GM19099 (cell line): ENCODE results near the gene KRT78.

Source experiments
- POLR2A ChIP-seq: IDR thresholded peaks from 3 replicates; pipeline ENCODE4 v1.6.1; 2011; ENCODE audit warnings: low read depth; ENCODE audit not compliant: insufficient read length; ENCODE audit errors: extremely low read depth

The KRT78 gene

DNA sequence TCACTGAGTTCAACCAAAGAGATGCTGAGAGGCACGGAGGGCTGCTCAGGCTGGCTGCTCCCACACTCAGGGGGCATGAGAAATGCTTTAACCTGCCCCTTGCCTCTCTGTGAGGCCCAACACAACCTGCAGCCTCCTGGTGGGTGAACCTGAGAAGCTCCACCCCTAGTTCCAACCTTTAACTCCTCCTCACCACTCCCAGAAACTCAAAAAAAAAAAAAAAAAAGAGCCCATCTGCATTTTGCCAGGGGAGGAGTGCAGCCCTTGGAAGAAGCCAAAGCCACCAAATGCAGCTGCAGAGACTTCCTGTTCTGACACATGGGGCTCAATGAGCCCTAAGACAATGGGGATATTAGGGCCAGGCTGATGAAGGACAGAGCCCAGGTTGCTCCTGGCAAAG is 43.8 kb downstream of the KRT78 start:
- TF ChIP-seq POLR2A: no peak

DNA sequence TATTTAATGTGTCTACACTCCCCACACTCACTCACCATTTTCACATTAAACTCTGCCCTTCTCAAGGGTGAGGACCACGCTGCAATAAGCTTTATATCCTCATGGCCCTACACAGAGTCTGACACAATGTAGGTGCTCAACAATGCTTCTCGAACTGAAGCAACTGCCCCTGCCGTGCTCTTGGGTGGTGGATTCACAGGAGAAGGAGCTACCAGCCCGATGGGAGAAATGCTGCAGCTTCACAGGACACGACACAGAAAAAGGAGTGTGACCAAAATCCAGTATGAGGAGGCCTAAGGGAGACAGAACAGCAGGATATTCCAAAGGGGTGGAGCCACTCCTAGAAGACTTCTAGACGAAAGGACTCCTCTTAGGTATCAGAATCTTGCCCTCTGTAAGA is 46.4 kb downstream of the KRT78 start:
- TF ChIP-seq POLR2A: no peak

DNA sequence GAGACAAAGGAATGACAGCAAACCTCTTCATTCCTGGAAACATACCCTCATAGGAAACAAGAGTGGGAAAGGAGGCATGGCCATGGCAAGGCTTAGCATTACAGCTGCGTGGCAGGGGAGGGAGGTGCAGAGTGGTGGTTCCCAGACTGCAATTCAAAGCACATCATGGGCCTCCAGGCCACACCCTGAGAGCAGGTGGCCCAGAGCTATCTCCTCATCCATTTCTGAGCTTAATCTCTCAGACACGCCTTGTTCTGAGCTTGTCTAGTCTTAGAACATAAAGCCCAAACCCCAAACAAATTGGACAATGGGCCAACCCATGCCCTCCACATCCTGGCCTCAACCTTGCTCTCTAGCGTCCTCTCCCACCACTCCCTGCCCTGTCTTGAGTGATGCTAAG is 47.0 kb downstream of the KRT78 start:
- TF ChIP-seq POLR2A: no peak

DNA sequence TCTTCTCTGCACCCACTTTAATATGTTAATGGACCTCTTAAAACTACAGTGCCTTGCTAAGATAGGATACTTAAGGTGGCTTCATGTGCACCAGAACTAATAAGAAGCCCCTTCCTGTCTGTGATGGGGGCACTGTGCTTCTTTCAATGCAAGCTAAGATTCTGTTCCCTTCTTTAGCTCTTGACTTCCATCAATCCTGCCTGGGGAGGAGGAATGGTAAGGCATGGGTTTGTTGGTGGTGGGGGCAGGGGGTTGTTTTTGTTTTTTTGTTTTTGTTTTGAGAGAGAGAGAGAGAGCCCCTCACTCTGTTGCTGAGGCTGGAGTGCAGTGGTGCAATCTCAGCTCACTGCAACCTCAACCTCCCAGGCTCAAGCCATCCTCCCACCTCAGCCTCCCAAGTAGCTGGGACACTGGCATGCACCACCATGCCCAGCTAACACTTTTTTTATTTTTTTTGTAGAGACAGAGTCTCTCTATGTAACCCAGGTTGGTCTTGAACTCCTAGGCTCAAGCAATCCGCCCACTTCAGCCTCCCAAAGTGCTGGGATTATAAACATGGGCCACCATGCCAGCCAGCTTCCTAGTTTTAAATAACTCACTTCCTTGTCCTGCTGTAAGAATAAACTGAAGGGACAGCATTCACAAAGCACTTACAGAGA is 48.4 kb downstream of the KRT78 start:
- no peak for TF ChIP-seq POLR2A

DNA sequence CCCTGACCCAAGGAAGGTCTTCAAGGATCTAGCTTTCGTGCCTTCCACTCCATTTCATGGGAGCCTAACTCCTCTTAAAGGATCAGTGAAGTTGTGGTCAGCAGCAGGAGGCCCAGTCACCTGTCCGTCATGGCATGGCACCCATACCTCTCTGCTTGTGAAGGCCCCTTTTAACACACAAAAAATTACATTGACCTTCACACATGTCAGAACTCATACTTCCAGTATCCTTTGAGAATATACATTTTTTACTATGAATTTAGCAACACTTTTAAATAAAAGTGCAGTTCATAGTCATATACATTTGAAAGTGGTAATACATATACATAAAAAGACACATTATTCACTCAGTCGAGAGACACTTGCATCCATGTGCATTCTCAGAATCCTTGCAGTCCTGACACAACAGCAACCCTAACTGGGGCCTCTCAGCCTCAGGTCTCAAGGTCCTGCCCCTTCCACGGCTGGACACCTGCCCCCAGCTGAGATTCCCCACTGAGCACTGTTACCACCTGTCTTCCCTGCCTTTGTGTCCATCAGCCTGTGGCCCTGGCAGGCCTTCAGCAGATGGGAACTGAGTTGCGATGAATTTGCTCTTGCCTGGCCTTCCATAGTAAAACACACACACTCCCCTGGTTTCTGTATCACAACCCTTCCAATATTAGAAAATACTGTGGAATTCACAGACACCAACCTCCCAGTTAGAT is 49.1 kb downstream of the KRT78 start:
- no peak for TF ChIP-seq POLR2A

DNA sequence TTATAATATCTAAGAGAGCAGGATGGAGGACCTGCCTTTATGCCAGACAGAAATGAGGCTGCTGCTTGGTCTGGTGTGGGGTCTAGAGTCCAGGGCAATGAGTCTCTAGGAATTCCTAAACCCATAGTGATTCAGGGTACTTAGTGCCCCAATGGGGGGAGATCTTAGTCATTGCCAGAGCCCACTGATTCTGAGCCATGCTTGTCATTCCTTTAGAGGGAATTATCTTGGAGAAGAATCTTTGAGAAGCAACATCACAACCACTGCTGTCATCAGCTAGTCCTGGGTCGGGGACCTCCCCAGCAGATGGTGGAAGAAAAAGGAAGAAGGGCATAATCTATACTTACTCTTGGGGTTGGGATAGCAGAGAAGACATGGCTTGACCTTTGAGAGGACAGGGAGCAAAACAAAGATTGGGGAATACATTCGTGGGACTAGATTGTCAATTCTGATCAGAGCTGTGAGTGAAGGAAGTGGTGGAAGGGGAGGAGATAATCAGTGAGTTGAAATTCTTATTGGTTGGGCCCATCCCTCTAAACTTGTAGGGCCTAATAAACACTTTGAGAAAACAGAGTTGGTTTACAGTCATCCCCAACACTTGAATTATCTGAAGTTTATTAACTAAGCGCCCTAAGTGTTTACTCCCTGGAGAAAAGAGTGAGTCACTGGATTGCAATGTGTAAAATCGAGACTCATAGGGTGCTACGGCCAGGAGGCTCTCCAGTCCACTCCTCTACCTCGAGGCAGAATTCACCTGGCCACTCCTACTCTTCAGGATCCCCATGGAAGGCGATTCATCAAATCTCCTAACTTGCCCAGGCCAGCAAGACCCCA is 49.9 kb downstream of the KRT78 start:
- TF ChIP-seq POLR2A: no peak

DNA sequence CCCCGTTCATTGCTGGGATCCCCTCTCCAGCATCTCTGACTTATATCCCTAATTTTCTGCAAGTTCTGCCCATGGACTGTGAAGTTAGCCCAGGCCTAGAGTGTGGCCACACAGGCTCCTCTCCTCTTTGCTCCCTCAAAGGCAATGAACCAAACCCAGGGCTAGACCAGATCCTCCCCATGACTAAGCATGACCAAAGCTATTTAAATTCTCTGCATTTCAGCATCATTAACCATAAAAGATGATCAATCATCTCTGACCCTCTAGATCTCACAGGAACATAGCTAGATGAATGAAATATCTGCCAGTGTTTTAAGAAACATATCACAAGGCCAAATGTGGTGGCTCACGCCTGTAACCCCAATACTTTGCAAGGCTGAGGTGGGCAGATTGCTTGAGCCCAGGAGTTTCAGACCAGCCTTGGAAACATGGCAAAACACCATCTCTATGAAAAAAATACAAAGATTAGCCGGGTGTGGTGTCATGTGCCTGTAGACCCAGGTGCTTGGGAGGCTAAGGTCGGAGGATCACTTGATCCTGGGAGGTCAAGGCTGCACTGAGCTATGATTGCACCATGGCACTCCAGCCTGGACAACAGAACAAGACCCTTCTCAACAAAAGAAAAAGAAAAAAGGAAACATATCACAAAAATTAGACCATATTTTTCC is 50.7 kb downstream of the KRT78 start:
- no peak for TF ChIP-seq POLR2A

DNA sequence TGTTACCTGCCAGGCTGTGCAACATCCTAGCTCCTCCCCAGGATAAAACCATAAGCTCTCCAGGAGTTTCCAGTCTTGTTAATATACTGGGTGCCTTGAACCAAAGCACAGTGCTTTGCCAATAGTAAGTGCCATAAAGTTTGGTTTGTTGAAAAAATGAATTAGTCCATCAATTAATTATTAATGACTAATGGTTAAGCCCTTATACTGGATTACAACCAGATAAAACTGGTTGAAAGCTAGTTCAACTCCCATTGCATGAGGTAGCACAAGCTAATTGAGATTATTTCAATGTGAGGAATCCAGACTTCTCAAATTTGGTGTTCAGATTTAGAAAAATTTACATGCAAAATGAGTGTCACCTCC is 51.3 kb downstream of the KRT78 start:
- no peak for TF ChIP-seq POLR2A

DNA sequence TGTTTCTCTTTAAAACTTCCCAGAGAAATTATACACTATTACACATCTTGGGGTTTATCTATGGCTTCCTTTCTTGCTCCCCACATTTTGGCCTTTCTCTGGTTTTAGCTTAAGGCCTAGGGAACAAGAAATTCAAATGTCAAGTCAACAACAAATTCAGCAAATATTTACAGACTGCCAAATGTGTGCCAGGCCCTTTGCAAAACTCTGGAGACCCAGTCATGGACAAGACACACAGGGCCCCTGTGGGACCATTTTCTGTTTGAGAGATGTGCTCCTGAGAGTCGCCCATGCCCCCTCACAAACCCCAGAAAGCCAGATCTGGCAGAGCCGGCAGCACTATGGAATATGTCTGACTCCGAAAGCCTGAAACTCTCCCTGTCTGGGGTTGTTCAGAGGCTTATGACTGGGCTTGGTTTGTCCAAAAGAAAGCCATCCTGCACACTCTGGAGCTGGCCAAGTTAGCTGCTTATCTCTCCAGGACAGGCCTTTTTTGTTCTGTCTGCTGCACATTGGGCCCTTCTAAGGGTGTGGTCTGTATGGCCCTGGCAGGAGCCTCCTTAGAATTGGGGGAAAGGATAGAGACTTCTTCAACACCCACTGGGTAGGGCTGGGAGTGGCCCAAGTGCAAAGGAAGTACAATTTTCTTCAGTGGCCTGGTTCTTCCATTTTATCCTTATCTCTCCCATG is 51.8 kb downstream of the KRT78 start:
- no peak for TF ChIP-seq POLR2A

DNA sequence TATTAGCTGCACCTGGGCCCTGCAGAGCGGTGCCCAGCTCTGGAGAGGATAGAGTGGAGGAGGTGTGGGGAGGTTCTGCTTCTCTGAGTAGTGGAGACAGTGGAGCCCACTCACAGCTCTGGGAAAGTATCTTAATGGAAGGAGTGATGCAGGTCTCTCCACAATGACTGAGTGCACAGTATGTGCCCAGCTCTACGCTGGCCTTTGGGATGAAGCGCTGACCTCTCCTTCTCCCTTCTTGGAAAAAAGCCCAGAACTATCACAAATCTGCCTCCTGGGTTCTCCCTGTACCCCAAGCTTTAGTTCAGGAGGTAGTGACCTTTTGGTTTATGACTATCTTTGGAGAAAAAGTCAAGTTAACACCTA is 52.4 kb downstream of the KRT78 start:
- TF ChIP-seq POLR2A: no peak

DNA sequence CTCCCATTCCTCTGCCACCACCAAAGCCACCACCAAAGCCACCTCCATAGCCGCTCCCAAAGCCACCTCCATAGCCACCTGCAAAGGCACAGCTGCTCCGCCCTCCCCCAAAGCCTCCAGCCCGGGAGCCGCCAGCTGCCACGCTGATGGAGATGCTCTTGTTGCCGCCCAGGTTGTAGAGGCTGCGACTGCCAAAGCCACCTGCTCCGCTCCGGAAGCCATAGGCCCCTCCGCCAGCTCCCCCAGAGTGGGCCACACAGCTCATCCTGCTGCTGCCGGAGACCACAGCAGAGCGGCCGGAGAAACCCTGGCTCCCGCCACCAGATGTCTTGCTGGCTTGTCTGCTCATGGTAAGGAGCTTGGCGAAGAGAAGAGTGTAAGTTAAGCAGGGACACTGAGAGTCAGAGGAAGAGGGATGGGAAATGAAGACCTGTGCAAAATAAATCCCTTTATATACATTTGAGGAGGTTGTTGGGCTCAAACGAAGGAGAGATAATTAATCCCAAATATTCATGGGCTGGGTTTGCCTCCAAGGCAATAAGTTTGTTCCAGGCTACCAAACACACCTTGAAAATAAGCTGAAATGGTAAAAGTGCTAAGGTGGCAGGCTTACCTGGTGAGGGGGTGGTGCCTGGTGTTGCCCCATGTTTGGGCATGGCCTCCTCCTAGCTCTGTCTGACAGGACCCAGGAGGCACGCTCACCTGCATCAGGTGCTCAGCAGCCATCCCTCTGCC is 52.9 kb downstream of the KRT78 start, which contains the start of gene KRT3:
Gene KRT3, minus strand, starts transcription at position 424 of the 735 bp plus-strand sequence. Its CDS starts 75 bp downstream, at position 349.
- TF ChIP-seq POLR2A: no peak

DNA sequence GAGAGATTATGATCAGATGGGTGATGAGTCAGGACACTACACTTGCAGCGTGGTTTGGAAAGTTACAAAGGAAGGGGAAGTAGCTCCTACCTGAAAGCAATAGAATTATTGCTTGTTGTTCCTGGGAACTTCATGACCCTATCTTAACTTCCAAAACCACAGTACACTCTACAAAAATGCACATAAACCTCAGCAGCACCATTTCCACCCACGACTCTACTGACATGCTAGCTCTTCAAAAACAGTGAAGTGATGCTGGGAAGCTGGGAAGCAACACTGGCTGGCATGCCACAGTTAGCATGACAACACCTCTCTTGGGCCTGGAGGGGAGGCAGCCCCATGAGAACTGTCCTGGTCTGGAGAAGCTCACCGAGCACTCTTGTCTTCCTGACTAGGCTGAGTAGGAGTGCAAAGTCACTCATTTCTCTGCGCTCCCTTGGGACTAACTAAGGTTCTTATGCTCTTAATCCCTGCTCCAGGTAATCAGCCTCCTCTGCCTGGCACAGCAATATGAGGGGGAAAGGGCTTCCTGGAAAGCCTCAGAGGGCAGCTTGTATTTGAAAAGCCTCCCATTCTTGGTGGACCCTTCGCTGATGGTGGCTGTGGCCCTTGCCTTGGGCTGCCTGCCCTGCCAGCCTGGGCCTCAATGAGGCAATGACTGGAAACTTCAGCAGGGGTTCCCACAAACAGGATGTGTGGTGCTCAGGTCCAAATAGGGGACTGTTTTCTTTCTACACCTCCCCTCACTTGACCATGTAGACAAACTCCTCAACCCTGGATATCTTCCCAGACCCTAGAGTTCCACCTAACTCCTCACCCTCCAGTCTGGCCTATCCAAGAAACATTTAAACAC is 54.1 kb downstream of the KRT78 start:
- no peak for TF ChIP-seq POLR2A
